Fibroblast of villous mesenchyme (primary cell): ENCODE results near the gene MAP4. TPM values are rescaled to one million over a fixed set of nuclear protein-coding genes. Genes with fewer than 3 reads are reported as not detected.

Experiments used
- DNase-seq: peaks from one replicate; pipeline ENCODE4 v3.0.0-alpha.2; 2010; ENCODE audit warnings: low read depth
- H3K4me3 ChIP-seq: 2 replicates; pipeline ENCODE4 v1.5.1; 2011; ENCODE audit warnings: low read depth, mild to moderate bottlenecking, low read length
- total RNA-seq: library from RNA; depleted of rRNA; stranded (reverse); fragments of >200 nt; gene quantifications from 2 replicates; pipeline ENCODE4 v1.2.3, GENCODE V29; 2012
- TF ChIP-seq, protein P1 (sequence below): IDR thresholded peaks from 2 replicates; pipeline ENCODE4 v1.5.1; 2012; ENCODE audit warnings: low read depth, mild to moderate bottlenecking, low read length; ENCODE audit not compliant: insufficient read depth

Gene MAP4
- total RNA-seq, 1 donor, result 111 TPM

DNA sequence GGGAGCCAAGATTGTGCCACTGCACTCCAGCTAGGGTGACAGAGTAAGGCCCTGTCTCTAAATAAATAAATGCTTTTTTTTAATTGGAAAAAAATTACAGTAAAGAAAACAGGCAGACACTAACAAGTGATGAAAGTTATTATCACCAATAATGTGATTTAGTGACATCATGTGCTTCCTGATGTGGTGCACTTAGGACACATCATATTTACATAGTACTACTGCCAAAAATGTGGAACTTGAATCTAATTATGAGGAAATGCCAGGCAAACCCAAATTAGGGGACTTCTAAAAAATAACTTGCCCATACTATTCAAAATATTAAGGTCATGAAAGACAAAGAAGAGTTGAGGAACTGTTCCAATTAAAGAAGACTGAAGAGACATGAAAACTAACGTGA is 30.8 kb downstream of the MAP4 start:
- TF ChIP-seq, protein P1, sequence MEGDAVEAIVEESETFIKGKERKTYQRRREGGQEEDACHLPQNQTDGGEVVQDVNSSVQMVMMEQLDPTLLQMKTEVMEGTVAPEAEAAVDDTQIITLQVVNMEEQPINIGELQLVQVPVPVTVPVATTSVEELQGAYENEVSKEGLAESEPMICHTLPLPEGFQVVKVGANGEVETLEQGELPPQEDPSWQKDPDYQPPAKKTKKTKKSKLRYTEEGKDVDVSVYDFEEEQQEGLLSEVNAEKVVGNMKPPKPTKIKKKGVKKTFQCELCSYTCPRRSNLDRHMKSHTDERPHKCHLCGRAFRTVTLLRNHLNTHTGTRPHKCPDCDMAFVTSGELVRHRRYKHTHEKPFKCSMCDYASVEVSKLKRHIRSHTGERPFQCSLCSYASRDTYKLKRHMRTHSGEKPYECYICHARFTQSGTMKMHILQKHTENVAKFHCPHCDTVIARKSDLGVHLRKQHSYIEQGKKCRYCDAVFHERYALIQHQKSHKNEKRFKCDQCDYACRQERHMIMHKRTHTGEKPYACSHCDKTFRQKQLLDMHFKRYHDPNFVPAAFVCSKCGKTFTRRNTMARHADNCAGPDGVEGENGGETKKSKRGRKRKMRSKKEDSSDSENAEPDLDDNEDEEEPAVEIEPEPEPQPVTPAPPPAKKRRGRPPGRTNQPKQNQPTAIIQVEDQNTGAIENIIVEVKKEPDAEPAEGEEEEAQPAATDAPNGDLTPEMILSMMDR, result no peak

DNA sequence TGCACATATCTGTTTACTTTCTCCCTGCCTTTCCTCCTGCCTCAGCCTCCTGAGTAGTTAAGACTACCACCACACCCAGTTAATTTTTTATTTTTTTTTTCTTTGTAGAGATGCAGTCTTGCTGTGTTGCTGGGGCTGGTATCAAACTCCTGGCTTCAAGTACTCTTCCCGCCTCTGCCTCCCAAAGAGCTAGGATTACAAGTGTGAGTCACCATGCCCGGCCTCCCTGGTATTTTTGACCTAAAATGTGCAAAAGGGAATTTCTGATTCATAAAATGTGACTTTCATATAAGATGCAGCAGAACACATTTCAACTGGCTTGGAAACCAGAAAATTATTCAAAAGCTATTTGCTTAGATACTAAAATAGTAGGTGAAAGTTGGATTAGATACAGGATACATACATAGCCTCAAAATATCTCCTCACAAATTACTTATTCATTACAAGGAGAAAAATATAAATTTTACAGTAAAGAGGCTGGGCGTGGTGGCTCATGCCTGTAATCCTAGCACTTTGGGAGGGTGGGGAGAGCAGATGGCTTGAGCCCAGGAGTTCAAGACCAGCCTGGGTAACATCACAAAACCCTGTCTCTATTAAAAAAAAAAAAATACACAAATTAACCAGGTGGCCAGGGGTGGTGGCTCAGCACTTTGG is 32.0 kb downstream of the MAP4 start:
- peak; percentile 66 for DNase-seq
- TF ChIP-seq, protein P1, result no peak

More for the DNA sequence above, 30.8 kb downstream of the MAP4 start:
- no peak overlapping the region for H3K4me3 ChIP-seq
- no peak for DNase-seq

DNA sequence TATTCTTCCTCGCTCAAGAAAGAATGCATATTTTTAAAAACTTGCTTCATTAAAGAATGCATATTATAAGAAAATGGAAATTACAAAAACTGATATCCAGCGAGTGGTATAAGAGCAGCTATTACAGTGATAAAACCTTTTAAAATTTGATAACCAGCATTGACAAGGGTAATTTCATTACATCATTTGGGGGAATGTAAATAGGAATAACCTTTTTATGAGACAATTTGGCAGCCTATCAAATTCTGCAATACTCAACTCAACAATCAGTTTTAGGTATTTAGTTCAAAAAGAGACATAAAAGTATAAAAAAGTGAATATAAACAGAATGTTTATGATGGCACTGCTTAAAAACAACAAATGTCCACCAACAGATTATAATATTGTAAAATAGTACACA is 35.4 kb downstream of the MAP4 start:
- DNase-seq, result no peak
- no peak overlapping the region for H3K4me3 ChIP-seq
- TF ChIP-seq, protein P1, result no peak

More for the DNA sequence above, 32.0 kb downstream of the MAP4 start:
- H3K4me3 ChIP-seq, result no peak overlapping the region

DNA sequence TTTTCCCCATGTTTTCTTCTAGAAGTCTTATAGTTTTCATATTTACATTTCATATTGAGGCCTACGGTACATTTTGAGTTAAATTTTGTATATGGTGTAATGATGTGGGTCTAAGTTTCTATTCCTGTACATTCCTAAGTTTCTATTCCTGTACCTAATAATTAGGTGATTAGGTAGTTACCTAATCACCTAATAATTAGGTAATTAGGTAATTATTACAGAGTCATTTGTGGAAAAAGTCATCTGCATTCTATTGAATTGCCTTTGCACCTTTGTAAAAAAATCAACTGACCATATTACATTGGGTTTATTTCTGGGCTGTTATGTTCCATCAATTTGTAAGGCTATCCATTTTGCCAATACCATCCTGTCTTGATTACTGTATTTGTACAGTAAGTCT is 37.1 kb downstream of the MAP4 start:
- TF ChIP-seq, protein P1, result no peak
- DNase-seq, result no peak
- H3K4me3 ChIP-seq, result no peak overlapping the region

DNA sequence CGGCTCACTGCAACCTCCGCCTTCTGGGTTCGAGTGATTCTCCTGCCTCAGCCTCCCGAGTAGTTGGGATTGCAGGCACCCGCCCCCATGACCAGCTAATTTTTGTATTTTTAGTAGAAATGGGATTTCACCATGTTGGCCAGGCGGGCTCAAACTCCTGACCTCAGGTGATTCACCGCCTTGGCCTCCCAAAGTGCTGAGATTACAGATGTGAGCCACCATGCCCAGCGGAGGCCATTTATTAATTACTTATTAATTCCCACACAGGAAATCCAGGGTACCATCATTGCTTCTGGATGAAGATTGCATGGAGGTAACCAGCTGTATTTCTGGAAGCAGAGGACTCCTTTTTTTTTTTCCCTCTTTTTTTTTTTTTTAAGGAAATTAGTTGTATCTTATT is 37.8 kb downstream of the MAP4 start:
- DNase-seq, result no peak
- TF ChIP-seq, protein P1, result no peak
- H3K4me3 ChIP-seq, result no peak overlapping the region

DNA sequence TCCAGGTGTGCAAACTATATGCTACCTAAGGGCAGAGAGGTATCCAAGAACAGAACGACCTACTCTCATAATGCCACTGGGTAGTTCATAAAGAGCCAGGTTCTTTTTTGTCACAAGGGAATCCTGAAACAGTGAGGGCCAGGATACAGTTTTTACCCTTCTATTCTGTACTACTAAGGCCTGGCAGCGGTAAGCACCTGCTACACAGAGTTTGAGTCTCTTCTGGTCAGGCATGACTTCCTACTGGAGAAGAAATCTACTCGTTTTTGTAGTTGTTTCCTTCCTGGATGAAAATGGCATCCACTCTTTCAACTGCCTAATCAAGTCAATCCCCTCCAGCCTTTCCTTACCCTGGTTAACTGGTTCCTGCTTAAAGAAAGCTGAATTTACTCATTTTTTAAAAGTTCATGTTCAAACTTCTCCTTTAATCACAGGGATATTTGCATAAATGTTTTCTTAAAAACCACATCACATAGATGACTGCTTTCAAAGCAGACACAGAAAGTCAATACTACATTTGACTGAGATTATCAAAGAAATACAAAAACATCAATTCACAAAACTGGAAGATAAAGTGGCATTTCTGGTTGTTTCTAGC is 40.0 kb downstream of the MAP4 start:
- no peak for DNase-seq
- no peak overlapping the region for H3K4me3 ChIP-seq
- TF ChIP-seq, protein P1, result no peak
